ENCODE results near the gene ANKRD65.
"Not testable (repeated sequence)": the region's sequence is repeated elsewhere in the genome, so short reads cannot be mapped to it uniquely, and the experiment has no call there.

Gene ANKRD65

DNA sequence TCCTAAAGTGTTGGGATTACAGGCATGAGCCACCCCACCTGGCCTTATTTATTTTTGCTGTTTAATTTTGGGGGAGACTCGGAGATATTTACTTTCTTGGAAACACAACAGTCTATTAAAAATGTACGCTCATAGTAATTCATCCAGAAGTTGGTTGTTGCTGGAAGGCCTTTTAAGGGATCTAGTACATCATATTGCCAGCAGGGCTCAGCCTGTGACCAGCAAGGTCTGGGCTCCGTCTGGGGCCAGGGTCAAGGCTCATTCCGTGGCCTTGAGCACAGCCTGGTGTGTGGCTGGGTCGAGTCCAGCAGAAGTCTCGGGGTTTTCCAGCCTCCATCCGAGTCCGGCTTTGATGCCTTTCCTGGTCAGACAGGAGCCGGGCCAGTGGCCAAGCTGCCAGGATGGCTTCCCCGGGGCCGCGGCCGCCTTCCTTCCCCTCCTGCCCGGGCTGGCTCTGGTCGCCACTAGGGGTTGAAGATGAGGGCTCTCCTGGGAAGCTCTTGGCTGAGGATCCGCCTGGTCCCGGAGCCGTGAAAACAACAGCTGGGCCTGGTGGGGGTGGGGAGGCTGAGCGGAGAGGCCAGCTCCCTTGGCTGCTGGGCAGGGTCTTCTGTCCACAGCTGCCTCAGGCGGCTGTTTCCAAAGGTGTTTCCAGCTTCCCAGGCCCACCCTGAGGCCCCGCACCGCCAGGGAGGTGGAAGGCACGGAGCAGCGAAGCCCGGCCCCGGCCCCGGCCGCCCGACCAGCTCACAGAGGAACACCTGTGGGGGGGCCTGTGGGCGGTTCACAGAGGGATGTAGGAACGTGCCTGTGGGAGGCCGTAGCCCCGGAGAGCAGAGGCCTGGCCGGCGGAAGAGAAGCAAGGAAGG, 9.3 kb upstream of the ANKRD65 start:
- no peak for FAIRE-seq

- no peak for FAIRE-seq
Measured at GRCh38 chr1:1429671-1430073, 8.6 kb upstream of the ANKRD65 start.

DNA sequence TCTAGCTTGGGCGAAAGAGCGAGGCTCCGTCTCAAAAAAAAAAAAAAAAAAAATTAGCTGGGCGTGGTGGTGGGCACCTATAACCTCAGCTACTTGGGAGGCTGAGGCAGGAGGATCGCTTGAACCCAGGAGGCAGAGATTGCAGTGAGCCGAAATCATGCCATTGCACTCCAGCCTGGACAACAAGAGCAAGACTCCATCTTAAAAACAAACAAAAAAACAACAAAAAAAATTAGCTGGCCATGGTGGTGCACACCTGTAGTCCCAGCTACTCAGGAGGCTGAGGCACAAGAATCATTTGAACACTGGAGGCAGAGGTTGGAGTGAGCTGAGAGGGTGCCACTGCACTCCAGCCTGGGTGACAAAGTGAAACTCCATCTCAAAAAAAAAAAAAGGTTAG, 7.9 kb upstream of the ANKRD65 start:
- not testable (repeated sequence) for FAIRE-seq

GRCh38 chr1:1428174-1428573, 7.1 kb upstream of the ANKRD65 start:
- FAIRE-seq = no peak

GRCh38 chr1:1427820-1428148, 6.7 kb upstream of the ANKRD65 start:
- FAIRE-seq = no peak

DNA sequence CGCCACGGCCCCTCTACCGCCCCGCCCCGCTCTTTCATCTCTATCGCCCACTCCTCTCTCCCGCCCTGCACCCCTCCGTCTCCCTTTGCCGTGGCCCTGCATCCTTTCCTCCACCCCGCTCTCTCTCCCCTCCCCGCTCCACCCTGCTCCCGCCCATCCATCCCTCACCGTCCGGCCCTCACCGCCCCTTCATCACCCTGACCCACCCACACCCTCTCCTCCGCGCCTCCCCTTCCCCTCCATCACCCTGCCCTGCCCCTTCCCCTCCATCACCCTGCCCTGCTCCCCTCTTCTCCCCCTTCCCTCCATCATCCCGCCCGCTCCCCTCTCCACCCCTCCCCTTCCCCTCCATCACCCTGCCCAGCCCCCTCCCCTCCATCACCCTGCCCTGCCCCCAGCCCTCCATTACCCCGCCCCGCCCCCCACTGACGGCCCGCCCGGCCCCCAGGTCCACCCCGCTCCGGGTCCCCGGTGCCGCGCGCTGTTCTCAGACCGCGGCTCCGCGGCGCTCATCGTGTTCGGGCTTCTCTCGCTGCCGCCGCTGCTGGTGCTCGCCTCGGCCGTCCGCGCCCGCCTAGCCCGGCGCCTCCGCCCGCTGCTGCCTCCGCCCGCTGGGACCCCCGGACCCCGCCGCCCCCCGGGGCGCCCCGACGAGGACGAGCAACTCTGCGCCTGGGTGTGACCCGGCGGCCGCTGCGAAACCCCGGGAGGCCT, 6.2 kb upstream of the ANKRD65 start:
- no peak for FAIRE-seq

DNA sequence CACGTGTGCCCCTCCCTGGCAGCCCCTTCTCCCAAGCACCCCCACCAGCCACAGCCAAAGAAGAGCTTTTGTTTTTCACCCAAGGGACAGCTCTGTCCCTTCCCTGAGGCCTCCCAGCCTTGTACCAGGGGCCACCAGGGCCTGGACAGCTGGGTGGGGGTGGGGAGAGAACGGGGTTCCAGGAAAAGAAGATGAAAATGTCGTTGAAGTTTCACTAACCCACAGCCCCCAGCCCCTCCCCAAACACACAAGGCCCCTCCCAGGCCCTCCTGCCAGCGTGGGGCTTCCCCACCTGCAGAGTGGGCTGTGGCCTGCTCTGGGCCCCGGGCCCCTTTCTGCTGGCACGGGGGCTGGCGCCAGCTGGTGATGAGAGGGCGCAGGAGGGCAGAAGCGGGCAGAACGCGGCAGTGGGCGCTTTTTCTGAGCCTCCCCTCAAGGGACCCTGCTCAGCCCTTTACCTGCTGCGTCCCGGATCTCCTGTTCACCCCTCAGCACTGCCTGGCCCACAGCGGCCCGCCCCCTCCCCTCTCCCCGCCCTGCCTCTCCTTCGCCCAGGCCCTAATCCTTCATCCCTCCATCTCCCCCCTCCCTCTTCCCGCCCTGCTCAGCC, 5.5 kb upstream of the ANKRD65 start:
- no peak for FAIRE-seq

- FAIRE-seq = no peak
Measured at GRCh38 chr1:1425753-1426495, 4.8 kb upstream of the ANKRD65 start.

DNA sequence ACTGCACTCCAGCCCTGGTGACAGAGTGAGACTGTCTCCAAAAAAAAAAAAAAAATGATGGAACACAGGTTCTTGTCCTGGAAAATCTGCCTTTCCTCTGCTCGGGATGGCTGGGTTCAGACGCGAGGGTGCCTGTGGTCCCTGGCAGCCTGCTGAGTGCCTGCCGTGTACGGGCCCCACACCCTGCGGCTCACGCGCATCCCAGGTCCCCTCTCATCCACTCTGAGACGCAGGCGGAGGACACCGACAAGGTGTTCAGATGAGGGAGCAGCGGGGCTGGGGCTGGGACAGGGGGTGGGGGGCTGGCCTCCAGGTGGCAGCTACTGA, 4.3 kb upstream of the ANKRD65 start:
- no peak for FAIRE-seq

DNA sequence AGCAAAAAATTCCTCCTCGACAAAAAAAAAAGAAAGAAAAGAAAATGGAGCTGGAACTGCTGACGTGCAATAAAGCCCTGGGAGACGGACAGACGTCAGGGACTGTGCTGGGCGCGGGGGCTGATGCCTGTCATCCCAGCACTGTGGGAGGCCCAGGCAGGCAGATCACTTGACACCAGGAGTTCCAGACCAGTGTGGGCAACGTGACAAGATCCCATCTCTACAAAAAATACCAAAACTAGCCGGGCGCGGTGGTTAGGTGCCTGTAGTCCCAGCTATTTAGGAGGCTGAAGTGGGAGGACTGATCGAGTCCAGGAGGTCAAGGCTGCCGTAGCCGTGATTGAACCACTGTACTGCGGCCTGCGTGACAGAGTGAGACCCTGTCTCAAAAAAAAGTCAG, 3.6 kb upstream of the ANKRD65 start:
- no peak for FAIRE-seq

DNA sequence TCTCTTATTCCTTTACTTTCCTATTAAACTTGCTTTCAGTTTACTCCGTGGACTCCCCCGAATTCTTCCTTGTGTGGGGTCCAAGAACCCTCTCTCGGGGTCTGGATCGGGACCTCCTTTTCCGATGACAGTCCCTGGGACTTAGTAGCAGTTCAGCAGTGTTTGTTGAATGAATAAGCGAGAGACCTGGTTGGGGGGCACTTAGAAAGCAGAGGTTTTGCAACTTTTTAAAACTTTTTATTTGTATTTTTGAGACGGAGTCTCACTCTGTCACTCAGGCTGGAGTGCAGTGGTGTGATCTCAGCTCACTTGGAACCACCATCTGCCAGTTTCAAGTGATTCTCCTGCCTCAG, 2.1 kb upstream of the ANKRD65 start:
- FAIRE-seq = no peak

DNA sequence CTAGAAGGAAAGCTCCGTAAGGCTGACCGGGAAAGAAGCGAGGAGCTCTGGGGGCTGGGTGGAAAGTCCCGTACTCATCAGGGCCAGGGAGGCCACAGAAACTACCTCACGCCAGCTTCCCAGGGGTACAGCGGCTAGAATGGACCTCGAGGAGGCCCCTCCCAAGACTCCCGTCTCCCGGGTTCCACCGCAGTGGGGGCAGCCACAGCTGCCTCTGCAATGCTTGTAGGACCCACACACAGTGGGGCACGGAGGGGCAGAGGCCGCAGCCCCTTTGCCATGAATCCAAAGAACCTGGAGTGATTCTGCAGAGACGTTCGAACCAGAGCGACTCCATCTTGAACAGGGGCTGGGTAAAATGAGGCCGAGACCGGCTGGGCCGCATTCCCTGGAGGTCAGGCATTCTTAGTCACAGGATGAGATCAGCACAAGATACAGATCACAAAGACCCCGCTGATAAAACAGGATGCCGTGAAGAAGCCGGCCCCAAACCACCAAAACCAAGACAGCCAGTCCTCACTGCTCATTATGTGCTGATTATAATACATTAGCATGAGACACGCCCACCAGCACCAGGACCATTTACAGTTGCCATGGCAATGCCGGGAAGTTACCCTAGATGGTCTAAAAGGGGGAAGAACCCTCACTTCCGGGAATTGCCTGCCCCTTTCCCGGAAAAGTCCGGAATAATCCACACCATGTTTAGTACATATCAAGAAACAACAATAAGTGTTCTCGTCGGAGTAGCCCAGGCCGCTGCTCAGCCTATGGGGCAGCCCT, 1.6 kb upstream of the ANKRD65 start:
- FAIRE-seq = no peak

- no peak for FAIRE-seq
Measured at GRCh38 chr1:1421907-1422464, 910 bp upstream of the ANKRD65 start.

DNA sequence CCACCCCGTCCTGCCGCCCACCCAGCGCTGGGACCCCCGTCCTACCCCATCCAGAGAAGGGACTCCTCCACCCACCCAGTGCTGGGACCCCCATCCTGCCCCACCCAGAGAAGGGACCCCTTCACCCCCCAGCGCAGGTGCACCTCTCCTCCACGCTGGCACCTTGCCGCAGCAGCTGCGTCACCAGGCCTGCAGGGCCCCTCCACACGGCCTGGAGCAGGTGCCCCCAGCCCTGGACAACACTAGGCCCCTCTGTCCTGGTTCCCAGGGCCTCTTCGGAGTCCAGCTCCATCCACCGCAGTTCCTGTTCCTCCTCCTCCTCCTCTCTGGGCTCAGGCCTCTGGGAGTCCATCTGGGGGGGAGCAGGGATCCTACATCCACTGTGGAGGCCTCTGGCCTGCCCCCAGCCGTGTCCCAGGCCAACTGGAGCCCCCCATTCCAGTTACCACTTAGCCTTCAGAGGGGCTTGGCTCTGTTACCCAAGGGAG, 378 bp downstream of the ANKRD65 start:
- FAIRE-seq = no peak

DNA sequence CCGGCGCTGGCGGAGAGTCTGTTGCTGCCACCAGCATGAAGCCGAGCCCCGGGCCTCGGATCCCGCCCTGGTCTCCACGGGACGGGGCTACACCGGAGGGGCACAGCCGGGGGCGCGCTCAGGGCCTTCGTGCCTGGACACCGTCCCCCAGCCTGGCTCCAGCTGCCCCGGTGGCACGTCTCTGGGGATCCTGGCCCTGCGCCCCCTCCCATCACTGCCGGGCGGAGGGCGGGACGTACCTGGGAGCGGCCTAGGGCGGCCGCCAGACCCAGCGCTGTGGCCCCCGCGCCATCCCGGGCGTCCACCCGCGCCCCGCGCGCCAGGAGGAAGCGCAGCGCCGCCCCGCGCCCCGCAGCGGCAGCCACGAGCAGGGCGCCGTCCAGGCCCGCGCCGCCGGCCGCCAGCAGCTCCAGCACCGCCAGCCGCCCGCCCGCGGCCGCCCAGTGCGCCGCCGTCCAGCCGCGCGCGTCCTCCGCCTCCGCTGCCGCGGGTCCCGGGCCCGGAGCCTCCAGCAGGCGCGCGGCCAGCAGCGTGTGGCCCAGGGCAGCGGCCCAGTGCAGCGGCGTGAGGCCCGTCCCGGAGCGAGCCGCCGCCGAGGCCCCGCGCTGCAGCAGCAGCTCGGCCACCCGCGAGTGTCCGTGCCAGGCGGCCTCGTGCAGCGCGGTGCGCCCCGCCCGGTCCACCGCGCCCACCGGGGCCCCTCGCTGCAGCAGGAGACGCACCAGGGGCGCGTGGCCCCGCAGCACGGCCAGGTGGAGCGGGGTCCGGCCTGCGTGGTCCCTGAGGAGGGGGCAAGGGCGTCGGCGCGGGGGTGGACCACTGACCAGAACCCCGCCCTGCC, 1.0 kb downstream of the ANKRD65 start:
- no peak for FAIRE-seq

DNA sequence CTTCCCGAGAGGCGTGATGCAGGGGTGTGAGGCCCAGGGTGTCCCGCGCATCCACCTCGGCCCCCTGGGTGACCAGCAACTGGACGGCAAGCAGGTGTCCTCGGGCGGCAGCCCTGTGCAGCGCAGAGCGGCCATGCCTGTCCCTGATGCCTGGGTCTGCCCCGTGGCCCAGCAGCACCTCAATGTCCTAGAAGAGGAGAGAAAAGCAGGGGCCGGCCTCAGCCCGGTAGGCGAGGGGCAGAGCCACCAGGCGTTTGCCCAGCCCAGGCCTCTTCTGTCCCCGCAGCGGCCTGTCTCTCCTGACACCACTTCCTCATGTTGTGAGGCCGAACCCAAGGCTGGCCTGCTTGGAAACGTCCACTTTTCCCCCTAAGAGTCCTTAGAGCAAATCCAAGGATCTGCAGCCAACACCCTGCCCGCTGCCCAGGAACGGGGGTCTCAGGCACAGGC, 1.7 kb downstream of the ANKRD65 start:
- no peak for FAIRE-seq

- no peak for FAIRE-seq
Measured at GRCh38 chr1:1418464-1419362, 2.4 kb downstream of the ANKRD65 start.

DNA sequence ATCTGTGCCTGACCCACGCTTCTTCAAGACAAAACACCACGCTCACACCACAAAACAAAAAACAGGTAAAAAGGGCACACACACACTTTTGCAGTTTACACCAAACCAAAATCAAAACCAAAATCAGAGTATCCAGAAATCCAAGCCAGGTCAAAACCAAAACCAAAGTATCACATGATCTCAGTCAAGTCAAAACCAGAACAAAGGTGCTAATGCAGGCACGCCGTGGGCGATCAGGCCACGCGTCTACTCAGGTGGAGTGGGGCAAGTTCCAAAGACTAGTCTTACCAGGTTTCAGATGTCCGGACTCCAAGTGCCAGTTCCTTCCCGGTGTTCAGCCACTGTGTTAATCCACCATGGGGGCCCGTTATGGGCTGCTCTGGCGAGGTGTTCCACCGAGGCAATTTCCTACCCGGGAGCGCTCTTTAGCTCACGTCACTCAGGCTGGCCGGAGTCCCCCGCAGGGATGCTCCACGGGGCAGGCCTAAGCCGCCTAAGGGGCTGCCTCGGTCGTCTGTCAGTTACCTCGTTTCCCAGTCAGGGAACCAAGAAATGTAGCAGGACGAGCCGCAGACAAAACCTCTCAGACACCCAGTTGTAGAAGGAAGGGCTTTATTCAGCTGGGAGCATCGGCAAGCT, 3.1 kb downstream of the ANKRD65 start:
- not testable (repeated sequence) for FAIRE-seq

GRCh38 chr1:1417396-1417795, 3.7 kb downstream of the ANKRD65 start:
- FAIRE-seq = not testable (repeated sequence)

GRCh38 chr1:1415751-1416150, 5.3 kb downstream of the ANKRD65 start:
- no peak for FAIRE-seq
